CD4-positive, alpha-beta T cell treated with Interleukin-4 for 1 hour (primary cell): ENCODE measurements around the gene AKAP7.
A peak's percentile ranks its signal among the peaks of the same experiment; 100 is the strongest.
"Not testable (repeated sequence)": the region's sequence is repeated elsewhere in the genome, so short reads cannot be mapped to it uniquely, and the experiment has no call there.

Experiments
- DNase-seq, 2 donors: peaks; one replicate each; pipeline ENCODE4 v3.0.0-alpha.2; 2020 to 2022

Gene AKAP7

GRCh38 chr6:131258816-131259476, 123.7 kb downstream of the AKAP7 start:
- DNase-seq = no peak

- not testable (repeated sequence) for DNase-seq
Observed at GRCh38 chr6:131260960-131261359, 125.7 kb downstream of the AKAP7 start.

- DNase-seq = no peak
Observed at GRCh38 chr6:131262060-131262459, 126.8 kb downstream of the AKAP7 start.

- DNase-seq = no peak
Observed at GRCh38 chr6:131265939-131266338, 130.7 kb downstream of the AKAP7 start.

GRCh38 chr6:131268303-131268702, 133.0 kb downstream of the AKAP7 start:
- no peak for DNase-seq

- DNase-seq = no peak
Observed at GRCh38 chr6:131269565-131270391, 134.5 kb downstream of the AKAP7 start.

GRCh38 chr6:131270534-131270933, 135.3 kb downstream of the AKAP7 start:
- no peak for DNase-seq

- no peak for DNase-seq
Observed at GRCh38 chr6:131275273-131275672, 140.0 kb downstream of the AKAP7 start.

- no peak for DNase-seq
Observed at GRCh38 chr6:131277591-131277990, 142.3 kb downstream of the AKAP7 start.

GRCh38 chr6:131281471-131282270, 146.4 kb downstream of the AKAP7 start:
- peak; percentile 70 to 74 for DNase-seq

GRCh38 chr6:131282365-131282764, 147.1 kb downstream of the AKAP7 start:
- DNase-seq = no peak

- DNase-seq = no peak
Observed at GRCh38 chr6:131283466-131284175, 148.4 kb downstream of the AKAP7 start.

- DNase-seq = no peak
Observed at GRCh38 chr6:131285548-131285947, 150.3 kb downstream of the AKAP7 start.

GRCh38 chr6:131286469-131287040, 151.3 kb downstream of the AKAP7 start:
- no peak for DNase-seq

- DNase-seq = no peak
Observed at GRCh38 chr6:131288214-131288613, 152.9 kb downstream of the AKAP7 start.

GRCh38 chr6:131290955-131291354, 155.7 kb downstream of the AKAP7 start:
- DNase-seq = no peak

- no peak for DNase-seq
Observed at GRCh38 chr6:131292145-131292938, 157.1 kb downstream of the AKAP7 start.

GRCh38 chr6:131293472-131293911, 158.2 kb downstream of the AKAP7 start:
- DNase-seq = no peak

- no peak for DNase-seq
Observed at GRCh38 chr6:131295081-131295480, 159.8 kb downstream of the AKAP7 start.

- not testable (repeated sequence) for DNase-seq
Observed at GRCh38 chr6:131300826-131301225, 165.6 kb downstream of the AKAP7 start.

- DNase-seq = no peak
Observed at GRCh38 chr6:131303338-131303930, 168.2 kb downstream of the AKAP7 start.
